Thoracic aorta (tissue), 2 donors: ENCODE results near the gene TNPO3. TPM values are rescaled to one million over a fixed set of nuclear protein-coding genes. Genes with fewer than 3 reads are reported as not detected.

ENCODE experiments used
- ATAC-seq: fragments of 150-250 bp; one replicate; pipeline ENCODE4 v1.8.0; 2017; ENCODE audit warnings: low read depth; ENCODE audit not compliant: insufficient number of reproducible peaks, low FRiP score
- DNase-seq: peaks from one replicate; pipeline ENCODE4 v3.0.0-alpha.2; 2020; ENCODE audit warnings: low spot score
- H3K27ac ChIP-seq, 2 donors: fragments of 200-600 bp; sonication (generic); 1 replicate in 1 of 2; 2 replicates in 1 of 2; pipeline ENCODE4 v1.5.1; 2016; ENCODE audit warnings: mild to moderate bottlenecking in 2 of 2, moderate library complexity in 2 of 2
- H3K27me3 ChIP-seq: fragments of 200-600 bp; sonication (generic); replicated peaks from 2 replicates; pipeline ENCODE4 v1.6.0; 2016; ENCODE audit warnings: mild to moderate bottlenecking; ENCODE audit not compliant: insufficient read depth
- H3K36me3 ChIP-seq: fragments of 200-600 bp; sonication (generic); one replicate; pipeline ENCODE4 v1.5.1; 2016
- H3K4me1 ChIP-seq, 2 donors: fragments of 200-600 bp; sonication (generic); 1 replicate in 1 of 2; 2 replicates in 1 of 2; pipeline versions ENCODE4 v1.5.1 to v1.6.0; 2016; ENCODE audit warnings: low read depth in 2 of 2, mild to moderate bottlenecking in 1 of 2; ENCODE audit not compliant: control insufficient read depth in 1 of 2
- H3K4me3 ChIP-seq: fragments of 200-600 bp; sonication (generic); 2 replicates; pipeline ENCODE4 v1.5.1; 2016; ENCODE audit warnings: mild to moderate bottlenecking
- H3K9me3 ChIP-seq: fragments of 200-600 bp; sonication (generic); 2 replicates; pipeline ENCODE4 v1.5.1; 2016
- CTCF ChIP-seq: fragments of 200-600 bp; sonication (generic); IDR thresholded peaks from one replicate; pipeline ENCODE4 v1.5.1; 2019; ENCODE audit warnings: antibody characterized with exemption
- total RNA-seq, 2 donors: library from RNA; depleted of rRNA; stranded (reverse); fragments of >200 nt; gene quantifications; one replicate each; pipeline versions ENCODE4 v1.1.0 to v1.2.3, GENCODE V29; 2016

TNPO3 gene
- total RNA-seq, 2 donors from 2014 or later: 28.6 to 29.5 TPM

GRCh38 chr7:128932862-128933179, 122.1 kb downstream of the TNPO3 start:
- no peaks in the 10 kb centered on the region for H3K9me3 ChIP-seq
- no peak overlapping the region for H3K4me3 ChIP-seq
- H3K4me1 ChIP-seq: peaks cover 0 to 6% of the 10 kb centered on the region in 2 donors
- H3K36me3 ChIP-seq: no peaks in the 10 kb centered on the region
- no peak for ATAC-seq
- H3K27me3 ChIP-seq: no peaks in the 10 kb centered on the region
- DNase-seq: no peak
- H3K27ac ChIP-seq: no peak overlapping the region
- no peak for TF ChIP-seq CTCF

- no peak overlapping the region for H3K27ac ChIP-seq
- no peak overlapping the region for H3K4me3 ChIP-seq
- no peaks in the 10 kb centered on the region for H3K36me3 ChIP-seq
- TF ChIP-seq CTCF: no peak
- ATAC-seq (no peak), DNase-seq (no peak)
- no peaks in the 10 kb centered on the region for H3K9me3 ChIP-seq
- no peaks in the 10 kb centered on the region for H3K27me3 ChIP-seq
- H3K4me1 ChIP-seq: no peaks in the 10 kb centered on the region
These were observed 122.7 kb downstream of the TNPO3 start for GRCh38 chr7:128931965-128932861.

- Histone ChIP-seq H3K4me1 (no peaks in the 10 kb centered on the region), H3K9me3 (no peaks in the 10 kb centered on the region), H3K36me3 (no peaks in the 10 kb centered on the region), H3K4me3 (no peak overlapping the region), H3K27me3 (no peaks in the 10 kb centered on the region), H3K27ac (no peak overlapping the region)
- TF ChIP-seq CTCF: no peak
- ATAC-seq: no peak
- no peak for DNase-seq
These were observed 123.6 kb downstream of the TNPO3 start for GRCh38 chr7:128931190-128931798.

GRCh38 chr7:128928882-128929788, 125.8 kb downstream of the TNPO3 start:
- no peaks in the 10 kb centered on the region for H3K36me3 ChIP-seq
- H3K27me3 ChIP-seq: no peaks in the 10 kb centered on the region
- H3K4me1 ChIP-seq: no peaks in the 10 kb centered on the region
- no peak overlapping the region for H3K4me3 ChIP-seq
- ATAC-seq: no peak
- H3K27ac ChIP-seq: no peak overlapping the region
- no peaks in the 10 kb centered on the region for H3K9me3 ChIP-seq
- DNase-seq: no peak
- no peak for TF ChIP-seq CTCF
